Activated CD4-positive, CD25-positive, alpha-beta regulatory T cell treated with anti-CD3 and anti-CD28 coated beads, Interleukin-2, amount 50 U/mL, for 24 hours (primary cell): ENCODE measurements around the gene SPATC1L.

Experiments
- ATAC-seq, 2 donors: fragments of 150-1000 bp; cut with Tn5 transposase; one replicate each; pipeline ENCODE4 v1.10.0; 2021; ENCODE audit warnings: mild to moderate bottlenecking in 1 of 2, moderate library complexity in 1 of 2

Gene SPATC1L

DNA sequence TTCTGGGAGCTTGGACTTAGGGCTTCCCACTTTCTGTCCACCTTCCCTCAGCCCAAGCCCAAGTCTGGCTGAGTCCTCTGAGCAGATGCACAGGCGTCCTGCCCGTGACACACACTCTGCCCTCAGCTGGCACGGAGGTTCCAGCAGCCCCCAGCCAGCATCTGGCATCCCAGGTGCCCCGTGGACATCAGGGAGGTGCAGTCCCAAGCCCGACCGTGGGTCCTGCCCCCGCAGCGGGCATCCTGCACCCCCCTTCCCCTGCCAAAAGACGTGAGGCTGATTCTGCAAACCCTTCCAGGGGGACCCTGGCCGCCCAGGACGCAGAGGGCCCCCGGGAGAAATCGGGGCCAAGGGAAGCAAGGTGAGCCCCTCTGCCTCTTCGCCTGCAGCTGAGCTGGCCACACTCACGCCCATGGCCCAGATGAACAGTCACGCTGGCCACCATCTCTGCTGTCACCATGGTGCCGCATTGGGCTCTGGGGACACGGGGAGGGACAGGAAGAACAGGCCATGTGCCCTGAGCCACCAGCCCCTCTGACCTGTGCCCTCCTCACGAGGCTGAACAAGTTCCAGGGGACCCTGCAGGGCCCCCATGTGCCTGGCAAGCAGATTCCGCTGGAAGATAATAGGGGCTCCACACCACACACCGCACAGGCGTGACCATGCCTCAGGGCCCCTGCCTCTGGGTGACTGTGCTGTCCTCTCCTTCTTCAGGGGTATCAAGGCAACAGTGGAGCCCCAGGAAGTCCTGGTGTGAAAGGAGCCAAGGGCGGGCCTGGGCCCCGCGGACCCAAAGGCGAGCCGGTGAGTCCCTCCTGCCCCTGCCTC is 65.7 kb downstream of the SPATC1L start:
- ATAC-seq, result no peak

- no peak for ATAC-seq
These were observed 66.5 kb downstream of the SPATC1L start for GRCh38 chr21:46117586-46118315.

DNA sequence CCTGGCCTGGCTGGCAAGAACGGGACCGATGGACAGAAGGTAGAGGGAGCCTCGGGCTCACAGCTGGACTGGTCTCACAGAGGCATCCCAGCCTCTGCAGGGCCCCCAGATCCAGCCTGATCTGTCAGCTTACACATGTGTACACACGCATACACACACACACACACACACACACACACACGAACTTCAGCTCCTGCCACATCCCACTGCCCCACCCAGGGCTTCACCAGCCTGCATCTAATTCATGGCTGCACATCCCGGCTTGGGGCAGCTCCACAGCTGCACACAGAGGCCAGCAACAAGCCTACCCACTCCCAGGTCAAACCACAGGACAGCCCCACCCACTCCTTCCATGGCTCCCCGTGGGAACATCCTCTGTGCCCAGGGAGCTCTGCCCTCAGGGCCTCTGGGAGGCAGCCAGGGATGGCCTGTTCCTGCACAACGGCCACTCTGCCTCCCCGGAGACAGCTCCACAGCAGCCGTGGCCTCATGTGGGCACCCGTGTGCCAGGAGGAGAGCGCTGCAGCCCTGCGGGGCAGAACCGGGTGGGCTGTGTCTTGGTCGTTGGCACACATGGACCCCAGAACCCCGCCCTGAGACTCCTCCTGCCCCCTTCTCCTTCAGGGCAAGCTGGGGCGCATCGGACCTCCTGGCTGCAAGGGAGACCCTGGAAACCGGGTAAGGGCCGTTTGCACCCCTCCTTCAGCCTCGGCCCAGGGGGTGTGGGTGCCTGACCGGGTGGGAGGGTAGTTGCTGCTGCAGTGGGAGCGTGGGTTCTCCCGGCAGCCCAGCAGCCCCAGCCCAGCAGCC is 67.3 kb downstream of the SPATC1L start:
- no peak for ATAC-seq

- ATAC-seq, result no peak
These were observed 68.0 kb downstream of the SPATC1L start for GRCh38 chr21:46116189-46116775.

DNA sequence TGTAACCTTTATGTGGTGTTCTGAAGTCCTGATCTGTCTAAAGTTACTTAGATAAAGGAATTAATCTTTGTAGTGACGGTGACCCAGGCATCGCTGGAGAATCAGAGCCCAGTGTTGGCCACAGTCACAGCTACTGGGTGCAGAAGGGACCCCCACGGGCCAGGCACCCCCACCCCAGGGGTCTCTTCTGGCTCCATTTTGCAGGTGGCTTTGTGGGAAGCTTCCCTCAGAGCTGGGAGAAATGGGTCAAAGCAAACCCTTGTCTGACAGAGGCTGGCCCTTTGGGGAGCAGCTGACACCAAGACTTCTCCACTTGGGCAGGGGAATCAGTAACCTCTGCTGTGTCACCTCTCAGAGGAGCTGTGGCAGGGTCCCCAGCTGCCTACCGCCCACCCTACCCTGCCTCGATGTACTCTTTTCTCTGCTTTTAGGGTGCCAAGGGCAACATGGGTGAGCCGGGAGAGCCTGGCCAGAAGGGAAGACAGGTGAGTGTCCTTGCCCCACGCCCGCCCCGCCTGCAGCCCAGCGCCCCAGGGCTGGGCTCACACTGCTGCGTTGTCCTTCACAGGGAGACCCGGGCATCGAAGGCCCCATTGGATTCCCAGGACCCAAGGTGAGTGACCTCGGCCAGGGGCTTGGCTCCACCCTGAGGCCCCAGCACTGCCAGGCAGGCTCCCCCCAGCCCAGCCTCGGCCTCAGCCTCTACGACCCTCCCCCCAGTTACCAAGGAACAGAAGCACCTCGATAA is 68.6 kb downstream of the SPATC1L start:
- no peak for ATAC-seq

GRCh38 chr21:46114963-46115362 is 69.3 kb downstream of the SPATC1L start:
- no peak for ATAC-seq

DNA sequence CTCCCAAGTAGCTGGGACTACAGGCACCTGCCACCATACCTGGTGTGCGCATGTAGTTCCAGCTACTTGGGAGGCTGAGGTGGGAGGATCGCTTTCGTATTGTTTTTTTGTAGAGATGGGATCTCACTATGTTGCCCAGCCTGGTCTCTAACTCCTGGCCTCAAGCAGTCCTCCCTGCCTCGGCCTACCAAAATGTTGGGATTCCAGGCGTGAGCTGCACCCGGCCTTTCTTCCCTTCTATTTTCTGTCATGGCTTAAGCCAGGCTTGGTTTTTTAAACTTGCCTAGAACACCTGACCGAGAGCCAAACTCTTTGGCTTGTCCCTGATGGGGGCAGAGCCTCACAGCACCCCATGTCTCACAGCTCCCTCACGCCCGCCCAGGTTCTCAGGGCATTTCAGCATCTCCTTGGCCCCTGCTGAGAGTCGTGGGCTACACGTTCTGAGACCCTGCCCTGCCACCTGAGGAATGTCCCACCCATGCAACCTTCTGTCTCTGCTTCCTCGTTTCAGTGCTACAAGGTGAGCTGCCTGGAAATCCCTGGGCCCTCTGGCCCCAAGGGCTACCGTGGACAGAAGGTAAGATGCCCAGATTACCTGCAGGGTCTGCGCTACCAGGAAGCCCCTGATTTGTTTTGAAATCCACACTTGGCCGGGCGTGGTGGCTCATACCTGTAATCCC is 70.6 kb downstream of the SPATC1L start:
- ATAC-seq, result no peak

DNA sequence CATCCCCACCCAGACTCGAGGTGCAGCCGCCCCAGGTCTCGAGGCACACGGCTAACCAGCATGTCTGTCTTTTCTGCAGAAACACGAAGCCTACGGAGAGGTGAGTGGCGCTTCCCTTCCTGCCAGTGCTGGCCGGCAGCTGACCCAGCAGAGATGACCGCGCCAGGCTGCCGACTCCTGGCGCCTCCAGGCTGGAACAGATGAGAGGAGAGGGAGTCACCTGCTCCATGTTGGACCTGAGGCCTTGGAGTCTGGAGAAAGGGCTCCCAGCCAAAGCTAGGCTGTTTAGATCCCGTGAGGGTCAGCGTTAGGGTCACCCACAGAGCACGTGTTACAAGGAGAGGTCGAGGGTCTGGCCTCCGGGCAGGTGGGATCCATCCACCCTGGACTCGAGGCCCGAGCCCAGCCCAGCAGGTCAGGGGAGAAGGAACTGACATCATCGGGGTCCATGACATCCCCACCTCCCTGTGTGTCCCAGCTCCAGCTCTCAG is 71.5 kb downstream of the SPATC1L start:
- ATAC-seq, result no peak

DNA sequence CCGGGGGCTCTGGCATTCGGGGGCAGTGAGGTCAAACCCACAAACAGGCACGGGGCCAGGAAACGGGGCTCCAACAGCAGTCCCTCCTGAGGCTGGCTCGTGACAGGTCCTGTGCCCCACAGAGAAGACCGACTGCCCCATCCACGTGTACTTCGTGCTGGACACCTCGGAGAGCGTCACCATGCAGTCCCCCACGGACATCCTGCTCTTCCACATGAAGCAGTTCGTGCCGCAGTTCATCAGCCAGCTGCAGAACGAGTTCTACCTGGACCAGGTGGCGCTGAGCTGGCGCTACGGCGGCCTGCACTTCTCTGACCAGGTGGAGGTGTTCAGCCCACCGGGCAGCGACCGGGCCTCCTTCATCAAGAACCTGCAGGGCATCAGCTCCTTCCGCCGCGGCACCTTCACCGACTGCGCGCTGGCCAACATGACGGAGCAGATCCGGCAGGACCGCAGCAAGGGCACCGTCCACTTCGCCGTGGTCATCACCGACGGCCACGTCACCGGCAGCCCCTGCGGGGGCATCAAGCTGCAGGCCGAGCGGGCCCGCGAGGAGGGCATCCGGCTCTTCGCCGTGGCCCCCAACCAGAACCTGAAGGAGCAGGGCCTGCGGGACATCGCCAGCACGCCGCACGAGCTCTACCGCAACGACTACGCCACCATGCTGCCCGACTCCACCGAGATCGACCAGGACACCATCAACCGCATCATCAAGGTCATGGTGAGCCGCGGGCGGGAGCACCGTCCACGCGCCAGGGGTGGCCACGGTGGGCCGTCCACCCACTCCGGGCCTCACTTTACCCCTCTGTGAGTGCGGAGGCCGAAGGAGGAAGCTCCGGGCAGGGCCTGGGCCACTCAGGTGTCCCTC is 72.2 kb downstream of the SPATC1L start:
- no peak for ATAC-seq

DNA sequence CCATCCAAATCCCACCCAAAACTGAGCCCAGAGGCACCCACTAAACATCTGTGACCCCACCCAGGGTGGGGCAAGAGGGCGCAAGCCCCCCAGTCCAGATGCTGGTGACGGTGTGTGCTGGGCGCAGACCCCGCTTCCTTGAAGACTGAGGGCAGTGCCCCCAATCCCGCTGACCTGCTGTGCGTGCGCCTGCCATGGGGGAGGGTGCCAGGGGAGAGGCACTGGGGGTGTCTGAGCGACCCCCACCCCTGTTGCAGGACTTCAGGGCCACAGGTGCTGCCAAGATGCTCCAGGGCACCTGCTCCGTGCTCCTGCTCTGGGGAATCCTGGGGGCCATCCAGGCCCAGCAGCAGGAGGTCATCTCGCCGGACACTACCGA is 73.1 kb downstream of the SPATC1L start:
- no peak for ATAC-seq
